ENCODE data around the gene AGAP9. TPM values are rescaled to one million over a fixed set of nuclear protein-coding genes. Genes with fewer than 3 reads are reported as not detected.
"Not testable (repeated sequence)": the region's sequence is repeated elsewhere in the genome, so short reads cannot be mapped to it uniquely, and the experiment has no call there.

AGAP9 gene
- polyA plus RNA-seq (2013, experiment 1 of 2): 8.2 TPM
- 8.9 TPM for polyA plus RNA-seq (2013, experiment 2 of 2)

GRCh38 chr10:47523475-47523874 is at the start of gene AGAP9:
AGAP9 (minus strand) TSS chr10:47523638; CDS start chr10:47523526, 112 bp downstream.
- H3K27me3 ChIP-seq (ENCODE audit: control insufficient read depth in 3 of 3, insufficient read depth in 3 of 3, low read depth in 1 of 3, low read length in 3 of 3); H3K9me3 ChIP-seq (replicated peaks in 1 of 2; ENCODE audit: control insufficient read depth in 2 of 2, insufficient read depth in 1 of 2, low read depth in 1 of 2, low read length in 2 of 2); H3K18ac ChIP-seq (ENCODE audit: low read length); DNase-seq (ENCODE audit: low spot score); H2AK5ac ChIP-seq (ENCODE audit: low read depth, low read length); H3K27ac ChIP-seq (replicated peaks; ENCODE audit: low read length); H2AFZ ChIP-seq (ENCODE audit: low read length); H3K36me3 ChIP-seq (replicated peaks in 1 of 2; ENCODE audit: control insufficient read depth in 2 of 2, insufficient read depth in 2 of 2, low read length in 2 of 2); H2BK120ac ChIP-seq (ENCODE audit: low read depth, low read length); H2BK5ac ChIP-seq (ENCODE audit: low read length); H3K9ac ChIP-seq (ENCODE audit: low read depth, low read length, poor library complexity); H2BK15ac ChIP-seq (ENCODE audit: low read length); H3K4me2 ChIP-seq (ENCODE audit: insufficient read depth, low read length, poor library complexity, severe bottlenecking); H3K14ac ChIP-seq (ENCODE audit: low read length); H2BK12ac ChIP-seq (ENCODE audit: low read length); H3K4ac ChIP-seq (ENCODE audit: low read length); H3K23ac ChIP-seq (ENCODE audit: low read depth, low read length, poor library complexity); H3K4me3 ChIP-seq (ENCODE audit: low read length in 2 of 2); H3K79me1 ChIP-seq (ENCODE audit: low read depth, low read length); H4K8ac ChIP-seq (ENCODE audit: low read depth, low read length); H3K4me1 ChIP-seq (ENCODE audit: control insufficient read depth in 2 of 2, insufficient read depth in 1 of 2, low read depth in 1 of 2, low read length in 2 of 2); H4K91ac ChIP-seq (ENCODE audit: low read depth, low read length, poor library complexity): not testable (repeated sequence)
- no CpG with 5 or more reads among the region's 20 CpGs for WGBS, 2 donors (ENCODE audit: extremely low coverage in 2 of 2, insufficient read length in 2 of 2, insufficient replicate concordance in 1 of 2)

- H3K79me1 ChIP-seq (ENCODE audit: low read depth, low read length): not testable (repeated sequence)
These were observed 47.9 kb upstream of the AGAP9 start for GRCh38 chr10:47571138-47571912.

GRCh38 chr10:47566757-47567156 is 43.3 kb upstream of the AGAP9 start:
- not testable (repeated sequence) for H4K91ac ChIP-seq (ENCODE audit: low read depth, low read length, poor library complexity); H3K4me1 ChIP-seq (ENCODE audit: control insufficient read depth in 2 of 2, insufficient read depth in 1 of 2, low read depth in 1 of 2, low read length in 2 of 2); H3K9me3 ChIP-seq (replicated peaks in 1 of 2; ENCODE audit: control insufficient read depth in 2 of 2, insufficient read depth in 1 of 2, low read depth in 1 of 2, low read length in 2 of 2); H3K18ac ChIP-seq (ENCODE audit: low read length); H3K27me3 ChIP-seq (ENCODE audit: control insufficient read depth in 3 of 3, insufficient read depth in 3 of 3, low read depth in 1 of 3, low read length in 3 of 3); H2AFZ ChIP-seq (ENCODE audit: low read length); H2BK120ac ChIP-seq (ENCODE audit: low read depth, low read length); H4K8ac ChIP-seq (ENCODE audit: low read depth, low read length); DNase-seq (ENCODE audit: low spot score); H3K4me3 ChIP-seq (ENCODE audit: low read length in 2 of 2); H3K4ac ChIP-seq (ENCODE audit: low read length); H3K23ac ChIP-seq (ENCODE audit: low read depth, low read length, poor library complexity); H2BK15ac ChIP-seq (ENCODE audit: low read length); H3K9ac ChIP-seq (ENCODE audit: low read depth, low read length, poor library complexity); H2BK12ac ChIP-seq (ENCODE audit: low read length); H2AK5ac ChIP-seq (ENCODE audit: low read depth, low read length); H3K14ac ChIP-seq (ENCODE audit: low read length); H3K79me1 ChIP-seq (ENCODE audit: low read depth, low read length); H3K4me2 ChIP-seq (ENCODE audit: insufficient read depth, low read length, poor library complexity, severe bottlenecking); H2BK5ac ChIP-seq (ENCODE audit: low read length); H3K36me3 ChIP-seq (replicated peaks in 1 of 2; ENCODE audit: control insufficient read depth in 2 of 2, insufficient read depth in 2 of 2, low read length in 2 of 2); H3K27ac ChIP-seq (replicated peaks; ENCODE audit: low read length)
- no CpG with 5 or more reads among the region's 7 CpGs for WGBS, 2 donors (ENCODE audit: extremely low coverage in 2 of 2, insufficient read length in 2 of 2, insufficient replicate concordance in 1 of 2)

More at GRCh38 chr10:47571138-47571912, 47.9 kb upstream of the AGAP9 start:
- DNase-seq (ENCODE audit: low spot score); H3K4me1 ChIP-seq (ENCODE audit: control insufficient read depth in 2 of 2, insufficient read depth in 1 of 2, low read depth in 1 of 2, low read length in 2 of 2); H2BK5ac ChIP-seq (ENCODE audit: low read length); H2BK12ac ChIP-seq (ENCODE audit: low read length); H3K27ac ChIP-seq (replicated peaks; ENCODE audit: low read length); H2AFZ ChIP-seq (ENCODE audit: low read length); H3K18ac ChIP-seq (ENCODE audit: low read length); H3K4ac ChIP-seq (ENCODE audit: low read length); H3K4me3 ChIP-seq (ENCODE audit: low read length in 2 of 2); H3K36me3 ChIP-seq (replicated peaks in 1 of 2; ENCODE audit: control insufficient read depth in 2 of 2, insufficient read depth in 2 of 2, low read length in 2 of 2); H3K4me2 ChIP-seq (ENCODE audit: insufficient read depth, low read length, poor library complexity, severe bottlenecking); H3K9me3 ChIP-seq (replicated peaks in 1 of 2; ENCODE audit: control insufficient read depth in 2 of 2, insufficient read depth in 1 of 2, low read depth in 1 of 2, low read length in 2 of 2); H4K8ac ChIP-seq (ENCODE audit: low read depth, low read length); H4K91ac ChIP-seq (ENCODE audit: low read depth, low read length, poor library complexity); H2BK120ac ChIP-seq (ENCODE audit: low read depth, low read length); H3K9ac ChIP-seq (ENCODE audit: low read depth, low read length, poor library complexity); H2BK15ac ChIP-seq (ENCODE audit: low read length); H3K27me3 ChIP-seq (ENCODE audit: control insufficient read depth in 3 of 3, insufficient read depth in 3 of 3, low read depth in 1 of 3, low read length in 3 of 3); H3K23ac ChIP-seq (ENCODE audit: low read depth, low read length, poor library complexity); H3K14ac ChIP-seq (ENCODE audit: low read length); H2AK5ac ChIP-seq (ENCODE audit: low read depth, low read length): not testable (repeated sequence)
- WGBS, 2 donors (ENCODE audit: extremely low coverage in 2 of 2, insufficient read length in 2 of 2, insufficient replicate concordance in 1 of 2): no CpG with 5 or more reads among the region's 9 CpGs

- not testable (repeated sequence) for H3K4me3 ChIP-seq (ENCODE audit: low read length in 2 of 2); H3K27ac ChIP-seq (replicated peaks; ENCODE audit: low read length); H2AK5ac ChIP-seq (ENCODE audit: low read depth, low read length); H2AFZ ChIP-seq (ENCODE audit: low read length); H3K9ac ChIP-seq (ENCODE audit: low read depth, low read length, poor library complexity); H4K91ac ChIP-seq (ENCODE audit: low read depth, low read length, poor library complexity); H3K79me1 ChIP-seq (ENCODE audit: low read depth, low read length); H3K14ac ChIP-seq (ENCODE audit: low read length); H2BK15ac ChIP-seq (ENCODE audit: low read length); H3K4me1 ChIP-seq (ENCODE audit: control insufficient read depth in 2 of 2, insufficient read depth in 1 of 2, low read depth in 1 of 2, low read length in 2 of 2); H2BK120ac ChIP-seq (ENCODE audit: low read depth, low read length); H3K36me3 ChIP-seq (replicated peaks in 1 of 2; ENCODE audit: control insufficient read depth in 2 of 2, insufficient read depth in 2 of 2, low read length in 2 of 2); H3K9me3 ChIP-seq (replicated peaks in 1 of 2; ENCODE audit: control insufficient read depth in 2 of 2, insufficient read depth in 1 of 2, low read depth in 1 of 2, low read length in 2 of 2); H2BK5ac ChIP-seq (ENCODE audit: low read length); H2BK12ac ChIP-seq (ENCODE audit: low read length); H3K18ac ChIP-seq (ENCODE audit: low read length); H3K23ac ChIP-seq (ENCODE audit: low read depth, low read length, poor library complexity); H3K4me2 ChIP-seq (ENCODE audit: insufficient read depth, low read length, poor library complexity, severe bottlenecking); H3K4ac ChIP-seq (ENCODE audit: low read length); H3K27me3 ChIP-seq (ENCODE audit: control insufficient read depth in 3 of 3, insufficient read depth in 3 of 3, low read depth in 1 of 3, low read length in 3 of 3); DNase-seq (ENCODE audit: low spot score); H4K8ac ChIP-seq (ENCODE audit: low read depth, low read length)
- no CpG with 5 or more reads among the region's 18 CpGs for WGBS, 2 donors (ENCODE audit: extremely low coverage in 2 of 2, insufficient read length in 2 of 2, insufficient replicate concordance in 1 of 2)
These were observed 42.8 kb upstream of the AGAP9 start for GRCh38 chr10:47566108-47566699.

Data from neuronal stem cell (in vitro differentiated cells).